CD4-positive, alpha-beta T cell treated with Interferon alpha-2 for 1 hour (primary cell): Measurements from ENCODE around the gene LCE1F.

ENCODE experiments used
- DNase-seq, 2 donors: peaks; one replicate each; pipeline ENCODE4 v3.0.0-alpha.2; 2020 to 2022

LCE1F gene

GRCh38 chr1:152777510-152778137 is 2.7 kb downstream of the LCE1F start:
- no peak for DNase-seq

GRCh38 chr1:152783095-152783494 is 8.2 kb downstream of the LCE1F start:
- DNase-seq = no peak

- DNase-seq = no peak
Observed at GRCh38 chr1:152786077-152786476, 11.1 kb downstream of the LCE1F start, which contains the start of gene LCE1E. TSS of gene LCE1E (plus strand) at chr1:152786257. CDS start at chr1:152787300, 1,043 bp downstream.

GRCh38 chr1:152795686-152796085 is 20.7 kb downstream of the LCE1F start:
- DNase-seq = no peak

GRCh38 chr1:152796421-152796820 is 21.5 kb downstream of the LCE1F start, which contains the start of gene LCE1D:
TSS of gene LCE1D (plus strand) at chr1:152796721. CDS start at chr1:152797795, 1,074 bp downstream.
- no peak for DNase-seq

GRCh38 chr1:152801333-152801732 is 26.4 kb downstream of the LCE1F start:
- no peak for DNase-seq

- no peak for DNase-seq
Observed at GRCh38 chr1:152806576-152806975, 31.6 kb downstream of the LCE1F start, which contains the start of gene LCE1C. TSS of gene LCE1C (minus strand) at chr1:152806651. CDS start at chr1:152805478, 1,173 bp downstream.

GRCh38 chr1:152811050-152811449 is 36.1 kb downstream of the LCE1F start:
- DNase-seq = no peak

- DNase-seq = no peak
Observed at GRCh38 chr1:152811671-152812070, 36.7 kb downstream of the LCE1F start, which contains the start of gene LCE1B. TSS of gene LCE1B (plus strand) at chr1:152811971. CDS start at chr1:152812447, 476 bp downstream.

GRCh38 chr1:152817309-152817708 is 42.4 kb downstream of the LCE1F start:
- no peak for DNase-seq

GRCh38 chr1:152823294-152823693 is 48.4 kb downstream of the LCE1F start:
- no peak for DNase-seq

GRCh38 chr1:152824964-152825363 is 50.0 kb downstream of the LCE1F start:
- no peak for DNase-seq
